SK-N-SH (cell line): ENCODE results near the gene LARGE1.

Experiments
- EP300 ChIP-seq, 2 experiments: IDR thresholded peaks; 2 replicates each; pipeline versions ENCODE4 v1.4.0 to v1.6.1; 2012; ENCODE audit warnings: borderline replicate concordance in 1 of 2, low read depth in 1 of 2, low read length in 1 of 2
- SIN3A ChIP-seq: IDR thresholded peaks from 2 replicates; pipeline ENCODE4 v1.6.1; 2012; ENCODE audit warnings: low read depth, mild to moderate bottlenecking, low read length, moderate library complexity, borderline replicate concordance
- TF ChIP-seq, protein P1 (sequence below): fragments of 200-600 bp; sonication (generic); IDR thresholded peaks from 2 replicates; pipeline ENCODE4 v1.6.1; 2017; ENCODE audit warnings: antibody characterized with exemption, mild to moderate bottlenecking, moderate library complexity

DNA sequence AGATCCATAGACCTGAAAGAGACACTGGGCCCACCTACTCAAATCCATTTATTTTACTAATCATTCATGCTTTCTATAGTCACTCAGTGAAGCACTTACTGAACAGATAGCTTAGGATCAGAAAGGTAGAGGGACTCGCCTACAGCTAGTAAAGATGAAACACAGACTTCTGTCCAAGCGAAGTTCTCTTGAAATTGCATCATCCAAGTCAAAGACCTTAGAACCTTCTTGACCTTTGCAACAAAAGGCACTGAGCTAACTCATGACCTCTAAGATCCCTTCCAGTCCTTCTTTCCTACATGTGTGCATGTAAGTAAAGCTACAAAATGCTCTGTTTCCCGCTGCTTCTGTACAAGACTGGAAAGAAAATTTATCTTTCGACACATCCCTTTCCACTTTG is 377.6 kb downstream of the LARGE1 start:
- no peak for TF ChIP-seq EP300 (IDR thresholded peaks at IDR 0.05; ENCODE audit: borderline replicate concordance in 1 of 2, low read depth in 1 of 2, low read length in 1 of 2)
- TF ChIP-seq, protein P1, sequence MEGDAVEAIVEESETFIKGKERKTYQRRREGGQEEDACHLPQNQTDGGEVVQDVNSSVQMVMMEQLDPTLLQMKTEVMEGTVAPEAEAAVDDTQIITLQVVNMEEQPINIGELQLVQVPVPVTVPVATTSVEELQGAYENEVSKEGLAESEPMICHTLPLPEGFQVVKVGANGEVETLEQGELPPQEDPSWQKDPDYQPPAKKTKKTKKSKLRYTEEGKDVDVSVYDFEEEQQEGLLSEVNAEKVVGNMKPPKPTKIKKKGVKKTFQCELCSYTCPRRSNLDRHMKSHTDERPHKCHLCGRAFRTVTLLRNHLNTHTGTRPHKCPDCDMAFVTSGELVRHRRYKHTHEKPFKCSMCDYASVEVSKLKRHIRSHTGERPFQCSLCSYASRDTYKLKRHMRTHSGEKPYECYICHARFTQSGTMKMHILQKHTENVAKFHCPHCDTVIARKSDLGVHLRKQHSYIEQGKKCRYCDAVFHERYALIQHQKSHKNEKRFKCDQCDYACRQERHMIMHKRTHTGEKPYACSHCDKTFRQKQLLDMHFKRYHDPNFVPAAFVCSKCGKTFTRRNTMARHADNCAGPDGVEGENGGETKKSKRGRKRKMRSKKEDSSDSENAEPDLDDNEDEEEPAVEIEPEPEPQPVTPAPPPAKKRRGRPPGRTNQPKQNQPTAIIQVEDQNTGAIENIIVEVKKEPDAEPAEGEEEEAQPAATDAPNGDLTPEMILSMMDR, result no peak
- no peak for TF ChIP-seq SIN3A
